ENCODE data around the gene C1QTNF5. TPM values are rescaled to one million over a fixed set of nuclear protein-coding genes. Genes with fewer than 3 reads are reported as not detected.
A peak's percentile ranks its signal among the peaks of the same experiment; 100 is the strongest.

C1QTNF5 gene
- total RNA-seq, 1 donor = 6.5 TPM

- no peak for TF ChIP-seq CTCF (IDR thresholded peaks at IDR 0.05; ENCODE audit: insufficient read depth, low read depth, low read length)
- H3K4me3 ChIP-seq (ENCODE audit: low read depth, low read length) = peak overlapping the region; percentile 64
- DNase-seq (ENCODE audit: low read depth) = no peak
Observed at GRCh38 chr11:119316016-119316728, 24.5 kb downstream of the C1QTNF5 start.

- TF ChIP-seq CTCF (IDR thresholded peaks at IDR 0.05; ENCODE audit: insufficient read depth, low read depth, low read length) = peak; percentile 3
- peak overlapping the region; percentile 64 for H3K4me3 ChIP-seq (ENCODE audit: low read depth, low read length)
- no peak for DNase-seq (ENCODE audit: low read depth)
Observed at GRCh38 chr11:119315131-119316015, 25.3 kb downstream of the C1QTNF5 start.

- H3K4me3 ChIP-seq (ENCODE audit: low read depth, low read length) = no peak overlapping the region
- no peak for DNase-seq (ENCODE audit: low read depth)
- TF ChIP-seq CTCF (IDR thresholded peaks at IDR 0.05; ENCODE audit: insufficient read depth, low read depth, low read length) = no peak
Observed at GRCh38 chr11:119314726-119315125, 26.0 kb downstream of the C1QTNF5 start.

GRCh38 chr11:119310682-119311052 lies 30.0 kb downstream of the C1QTNF5 start:
- H3K4me3 ChIP-seq (ENCODE audit: low read depth, low read length) = no peak overlapping the region
- TF ChIP-seq CTCF (IDR thresholded peaks at IDR 0.05; ENCODE audit: insufficient read depth, low read depth, low read length) = no peak
- no peak for DNase-seq (ENCODE audit: low read depth)

GRCh38 chr11:119309953-119310681 lies 30.6 kb downstream of the C1QTNF5 start:
- TF ChIP-seq CTCF (IDR thresholded peaks at IDR 0.05; ENCODE audit: insufficient read depth, low read depth, low read length) = no peak
- no peak for DNase-seq (ENCODE audit: low read depth)
- no peak overlapping the region for H3K4me3 ChIP-seq (ENCODE audit: low read depth, low read length)

- no peak for TF ChIP-seq CTCF (IDR thresholded peaks at IDR 0.05; ENCODE audit: insufficient read depth, low read depth, low read length)
- no peak for DNase-seq (ENCODE audit: low read depth)
- no peak overlapping the region for H3K4me3 ChIP-seq (ENCODE audit: low read depth, low read length)
Observed at GRCh38 chr11:119309411-119309810, 31.3 kb downstream of the C1QTNF5 start.

All from fibroblast of villous mesenchyme (primary cell).